HepG2 (cell line): Measurements from ENCODE around the gene AFDN. TPM values are rescaled to one million over a fixed set of nuclear protein-coding genes. Genes with fewer than 3 reads are reported as not detected.

Experiments
- ATAC-seq: fragments of 200-7000 bp; cut with Tn5 transposase; 3 replicates; pipeline ENCODE4 v1.9.1; 2020; ENCODE audit warnings: mild to moderate bottlenecking, moderate library complexity
- BruUV-seq: library from RNA; stranded (reverse); fragments of 400-500 nt; replicated peaks from 2 replicates; lab custom pipeline; 2021; lab: Mats Ljungman, UMichigan
- CTCF ChIA-PET: fragments of 300-600 bp; formaldehyde crosslinking; extraction: SDS; loops from one replicate; lab custom pipeline; 2021; ENCODE audit warnings: low total read pairs, inconsistent platforms, low intra/inter-chr PET ratio; lab: Yijun Ruan, JAX
- POLR2A ChIA-PET: fragments of 350-600 bp; sonication (Branson Sonifier 250); formaldehyde crosslinking; loops from one replicate; lab custom pipeline; 2020; ENCODE audit warnings: antibody characterized with exemption, inconsistent platforms; lab: Yijun Ruan, JAX
- DNase-seq: peaks from one replicate; pipeline ENCODE4 v3.0.0-alpha.2; 2015; ENCODE audit warnings: low spot score
- FAIRE-seq: peaks from 3 replicates; lab custom pipeline; 2011; peaks lifted over from hg19 to GRCh38; lab: Jason Lieb, UNC
- H2AFZ ChIP-seq: one replicate; pipeline ENCODE4 v1.6.1; 2011; ENCODE audit warnings: low read length, inconsistent platforms
- H3K27ac ChIP-seq: fragments of 300-600 bp; 3 replicates; pipeline ENCODE4 v1.8.0; 2011; ENCODE audit warnings: mixed run types, mild to moderate bottlenecking, mixed read lengths, low read length, inconsistent platforms; ENCODE audit not compliant: insufficient read depth; ENCODE audit errors: extremely low read length
- H3K27me3 ChIP-seq, 2 experiments: fragments of 200-600 bp in 1 of 2; 2 replicates in 1 of 2; 3 replicates in 1 of 2; pipeline versions ENCODE4 v1.6.0 to v1.8.0; 2011; ENCODE audit warnings: low read length in 2 of 2, mild to moderate bottlenecking in 2 of 2, moderate library complexity in 2 of 2, inconsistent platforms in 1 of 2; ENCODE audit not compliant: insufficient read depth in 2 of 2, control insufficient read depth in 1 of 2
- H3K36me3 ChIP-seq, 2 experiments: fragments of 200-600 bp in 1 of 2; replicated peaks in 1 of 2; 2 replicates in 1 of 2; 3 replicates in 1 of 2; pipeline versions ENCODE4 v1.5.1 to v1.8.0; 2011; ENCODE audit warnings: low read length in 2 of 2, inconsistent platforms in 1 of 2; ENCODE audit not compliant: insufficient read depth in 2 of 2, control insufficient read depth in 1 of 2
- H3K4me1 ChIP-seq: 2 replicates; pipeline ENCODE4 v1.5.1; 2012; ENCODE audit warnings: low read length, inconsistent platforms; ENCODE audit not compliant: insufficient read depth
- H3K4me2 ChIP-seq: 2 replicates; pipeline ENCODE4 v1.6.0; 2011; ENCODE audit warnings: low read depth, low read length, inconsistent platforms
- H3K4me3 ChIP-seq, 3 experiments: fragments of 200-600 bp in 1 of 3; sonication (generic), shearing (Covaris generic) in 1 of 3; replicated peaks in 1 of 3; 2 replicates each; pipeline ENCODE4 v1.5.1; 2011 to 2016; ENCODE audit warnings: low read length in 3 of 3, inconsistent platforms in 2 of 3, low read depth in 2 of 3, mild to moderate bottlenecking in 2 of 3, control low read depth in 1 of 3, mixed read lengths in 1 of 3; ENCODE audit not compliant: insufficient read depth in 1 of 3
- H3K79me2 ChIP-seq: one replicate; pipeline ENCODE4 v1.6.1; 2011; ENCODE audit warnings: low read length, inconsistent platforms; ENCODE audit not compliant: insufficient read depth
- H3K9ac ChIP-seq: 2 replicates; pipeline ENCODE4 v1.6.0; 2011; ENCODE audit warnings: mild to moderate bottlenecking, low read depth, low read length, inconsistent platforms; ENCODE audit not compliant: insufficient read depth
- H3K9me3 ChIP-seq: 2 replicates; pipeline ENCODE4 v1.5.1; 2012; ENCODE audit warnings: mild to moderate bottlenecking, low read length
- H4K20me1 ChIP-seq: 2 replicates; pipeline ENCODE4 v1.6.0; 2011; ENCODE audit warnings: inconsistent platforms, mild to moderate bottlenecking, low read length, moderate library complexity; ENCODE audit not compliant: insufficient read depth
- FOXA3 ChIP-seq: IDR thresholded peaks from 2 replicates; pipeline ENCODE4 v1.6.1; 2016; ENCODE audit warnings: missing genetic modification reagents, missing compliant biosample characterization
- FOXP1 ChIP-seq, 2 experiments: fragments of 450-650 bp in 1 of 2; IDR thresholded peaks; 2 replicates each; pipeline ENCODE4 v1.6.1; 2017 to 2018; ENCODE audit warnings: antibody characterized with exemption in 1 of 2
- HBP1 ChIP-seq: IDR thresholded peaks from 2 replicates; pipeline ENCODE4 v1.6.1; 2016; ENCODE audit warnings: low read depth, control low read depth
- HOXA3 ChIP-seq: sonication (generic); formaldehyde crosslinking; IDR thresholded peaks from 2 replicates; pipeline ENCODE4 v1.5.0; 2020; ENCODE audit warnings: missing genetic modification reagents
- JARID2 ChIP-seq: sonication (generic); formaldehyde crosslinking; IDR thresholded peaks from 2 replicates; pipeline ENCODE4 v1.8.1; 2023; ENCODE audit warnings: missing genetic modification reagents, inconsistent platforms; ENCODE audit not compliant: insufficient replicate concordance
- JUN ChIP-seq: sonication (generic); formaldehyde crosslinking; IDR thresholded peaks from 2 replicates; pipeline ENCODE4 v1.4.0; 2020; ENCODE audit warnings: mild to moderate bottlenecking, missing genetic modification reagents
- KAT8 ChIP-seq: IDR thresholded peaks from 2 replicates; pipeline ENCODE4 v1.6.1; 2016; ENCODE audit warnings: missing genetic modification reagents, missing compliant biosample characterization
- KMT2A ChIP-seq: sonication (generic); formaldehyde crosslinking; IDR thresholded peaks from 2 replicates; pipeline ENCODE4 v1.4.0; 2020; ENCODE audit warnings: missing genetic modification reagents
- MAFK ChIP-seq, 2 experiments: IDR thresholded peaks in 1 of 2; conservative IDR thresholded peaks in 1 of 2; 2 replicates each; pipeline ENCODE4 v1.6.1; 2011; ENCODE audit warnings: improper control_type of control experiment in 2 of 2, low read length in 2 of 2
- MTA1 ChIP-seq: sonication (generic); formaldehyde crosslinking; IDR thresholded peaks from 2 replicates; pipeline ENCODE4 v1.4.0; 2020; ENCODE audit warnings: missing genetic modification reagents, mild to moderate bottlenecking, borderline replicate concordance
- NCOR1 ChIP-seq: fragments of 200-600 bp; sonication (generic); IDR thresholded peaks from 2 replicates; pipeline ENCODE4 v1.7.0; 2017; ENCODE audit warnings: antibody characterized with exemption, low read length, borderline replicate concordance
- NFIB ChIP-seq: sonication (generic); formaldehyde crosslinking; IDR thresholded peaks from 2 replicates; pipeline ENCODE4 v1.9.0; 2021; ENCODE audit warnings: missing genetic modification reagents, mild to moderate bottlenecking, borderline replicate concordance
- NFKBIZ ChIP-seq: IDR thresholded peaks from 2 replicates; pipeline ENCODE4 v1.6.1; 2018; ENCODE audit warnings: missing genetic modification reagents, missing compliant biosample characterization
- RAD21 ChIP-seq: fragments of 450-650 bp; formaldehyde crosslinking; IDR thresholded peaks from 2 replicates; pipeline ENCODE4 v1.5.0; 2020; ENCODE audit warnings: mild to moderate bottlenecking
- SNAPC2 ChIP-seq: sonication (generic); formaldehyde crosslinking; IDR thresholded peaks from 2 replicates; pipeline ENCODE4 v1.8.1; 2022; ENCODE audit warnings: mild to moderate bottlenecking, missing genetic modification reagents
- SOX6 ChIP-seq, 2 experiments: fragments of 450-650 bp in 1 of 2; sonication (generic) in 1 of 2; formaldehyde crosslinking in 1 of 2; IDR thresholded peaks; 2 replicates each; pipeline versions ENCODE4 v1.4.0 to v1.6.1; 2017 to 2020; ENCODE audit warnings: antibody characterized with exemption in 1 of 2, mild to moderate bottlenecking in 1 of 2, missing genetic modification reagents in 1 of 2
- SP4 ChIP-seq: sonication (generic); formaldehyde crosslinking; IDR thresholded peaks from 2 replicates; pipeline ENCODE4 v1.8.1; 2023; ENCODE audit warnings: mild to moderate bottlenecking, missing genetic modification reagents
- SRSF4 ChIP-seq: fragments of 200-400 bp; formaldehyde crosslinking; IDR thresholded peaks from one replicate; pipeline ENCODE4 v1.6.1; 2018; ENCODE audit warnings: mild to moderate bottlenecking, low read depth, low read length, moderate library complexity; ENCODE audit not compliant: poor library complexity, severe bottlenecking
- TAF1 ChIP-seq: sonication (generic); formaldehyde crosslinking; IDR thresholded peaks from 2 replicates; pipeline ENCODE4 v1.4.0; 2020; ENCODE audit warnings: missing genetic modification reagents
- ZEB1 ChIP-seq: IDR thresholded peaks from 2 replicates; pipeline ENCODE4 v1.6.1; 2012; ENCODE audit warnings: mild to moderate bottlenecking, low read depth, inconsistent platforms; ENCODE audit not compliant: insufficient replicate concordance
- ZNF275 ChIP-seq: sonication (generic); formaldehyde crosslinking; IDR thresholded peaks from 2 replicates; pipeline ENCODE4 v1.8.0; 2022; ENCODE audit warnings: missing genetic modification reagents, mild to moderate bottlenecking, inconsistent platforms, borderline replicate concordance
- ZNF350 ChIP-seq: sonication (generic); formaldehyde crosslinking; IDR thresholded peaks from 2 replicates; pipeline ENCODE4 v1.4.0; 2020; ENCODE audit warnings: mild to moderate bottlenecking, low read depth, missing genetic modification reagents, borderline replicate concordance
- WGBS: methylation state at CpG from one replicate; pipeline ENCODE4 v1.1.6; 2017; ENCODE audit warnings: low lambda C conversion rate; 5-methylcytosine and 5-hydroxymethylcytosine counted together
- in situ Hi-C: cut with HindIII; loops from 2 replicates; pipeline ENCODE4 v1.10.0; 2017; ENCODE audit warnings: low pct_unique_long_range_greater_than_20kb; ENCODE audit not compliant: extremely low pct_ligation_motif_present
- intact Hi-C: fragments of 100-400 bp; cut with micrococcal nuclease; formaldehyde crosslinking; loops from one replicate; pipeline ENCODE4 v1.10.0; 2022; ENCODE audit not compliant: unreplicated experiment
- polyA plus RNA-seq, 8 experiments: library from polyadenylated mRNA; depleted of rRNA in 3 of 8; stranded (reverse) in 7 of 8; unstranded in 1 of 8; fragments of >200 nt; fragmentation: Illumina TruSeq in 4 of 8; extraction: Trizol in 4 of 8; gene quantifications; 2 replicates each; pipeline versions ENCODE4 v1.2.1 to v1.2.3, GENCODE V29; 2011 to 2016; ENCODE audit warnings: low read depth in 4 of 8, missing spikeins in 1 of 8, mixed read lengths in 1 of 8; ENCODE audit not compliant: insufficient read depth in 1 of 8
- total RNA-seq, 5 experiments: library from RNA; depleted of rRNA; stranded (reverse); fragments of >200 nt; fragmentation: Illumina TruSeq; extraction: Trizol; gene quantifications; 2 replicates each; pipeline ENCODE4 v1.2.3, GENCODE V29; 2016; ENCODE audit warnings: low read depth in 1 of 5

AFDN gene
- total and polyA plus RNA-seq, 2 of the 13 experiments (the other 11 are each of a cell fraction or from before 2014, with no cell fraction given), result 136 to 151 TPM

- ChIA-PET POLR2A (no interaction called here), CTCF (no interaction called here)
- in situ Hi-C loops (no loop called here), intact Hi-C loops (no loop called here)
- no peak overlapping the region for H3K9ac ChIP-seq
- peaks cover 24% of the 10 kb centered on the region for H3K4me1 ChIP-seq
- no peaks in the 10 kb centered on the region for H4K20me1 ChIP-seq
- H2AFZ ChIP-seq, result no peak overlapping the region
- 94% methylated on average over 1 of the region's 1 CpG for WGBS
- H3K4me3 ChIP-seq, result no peak overlapping the region
- H3K4me2 ChIP-seq, result no peak overlapping the region
- ATAC-seq (no peak), FAIRE-seq (no peak), DNase-seq (no peak)
- no peak overlapping the region for H3K27ac ChIP-seq
- H3K9me3 ChIP-seq, result no peaks in the 10 kb centered on the region
- peaks cover under 1% of the 10 kb centered on the region for H3K79me2 ChIP-seq
- H3K27me3 ChIP-seq, result no peaks in the 10 kb centered on the region
- BruUV-seq, result no TSS peak
- H3K36me3 ChIP-seq, result peaks cover 38 to 81% of the 10 kb centered on the region in 2 experiments
- no peak for TF ChIP-seq NCOR1
- 0 out of 4 replicates have a peak, but pooled peaks of 1 of the 2 experiments have one; percentile 2 for TF ChIP-seq MAFK (conservative IDR thresholded peaks at IDR 0.05 in 1 of 2, IDR thresholded peaks at IDR 0.05 in 1 of 2; ENCODE audit: low read length in 2 of 2)
- no peak for TF ChIP-seq JARID2 (CRISPR knock-in tag)
- no peak for TF ChIP-seq SRSF4
- no peak for TF ChIP-seq ZNF350 (CRISPR knock-in tag)
- no peak for TF ChIP-seq SNAPC2 (CRISPR knock-in tag)
- no peak for TF ChIP-seq SP4 (CRISPR knock-in tag)
- TF ChIP-seq MTA1, result no peak
- TF ChIP-seq FOXA3 (CRISPR knock-in tag), result 0 out of 2 replicates have a peak, but pooled peaks have one; percentile 8
- TF ChIP-seq JUN (CRISPR knock-in tag), result no peak
- no peak for TF ChIP-seq KMT2A (CRISPR knock-in tag)
- TF ChIP-seq KAT8, result no peak
- TF ChIP-seq ZNF275, result no peak
- TF ChIP-seq HBP1 (CRISPR knock-in tag), result no peak
- TF ChIP-seq NFKBIZ (CRISPR knock-in tag), result no peak
- TF ChIP-seq TAF1 (CRISPR knock-in tag), result no peak
- TF ChIP-seq RAD21, result no peak
- TF ChIP-seq FOXP1 (IDR thresholded peaks at IDR 0.05), result no peak
- TF ChIP-seq FOXP1 (CRISPR knock-in tag; IDR thresholded peaks at IDR 0.05), result peak; percentile 41; the same call in 1 of the 2 replicates
- no peak for TF ChIP-seq SOX6 (IDR thresholded peaks at IDR 0.05)
- TF ChIP-seq SOX6 (CRISPR knock-in tag; IDR thresholded peaks at IDR 0.05), result peak; percentile 14; the same call in 1 of the 2 replicates
- no peak for TF ChIP-seq NFIB
- TF ChIP-seq HOXA3 (CRISPR knock-in tag), result no peak
- no peak for TF ChIP-seq ZEB1
These were observed 125.8 kb downstream of the AFDN start for GRCh38 chr6:167952512-167952859.
